Stomach (tissue), 4 donors: Measurements from ENCODE around the gene L3MBTL4.

ENCODE experiments used
- CTCF ChIP-seq, 7 experiments: fragments of 450-650 bp in 4 of 7; fragments of 200-600 bp in 3 of 7; sonication (generic) in 3 of 7; IDR thresholded peaks; one replicate each; pipeline ENCODE4 v1.5.1; 2016 to 2019; ENCODE audit warnings: antibody characterized with exemption in 7 of 7, control low read depth in 2 of 7, mild to moderate bottlenecking in 1 of 7
- EP300 ChIP-seq: sonication (generic); formaldehyde crosslinking; IDR thresholded peaks from one replicate; pipeline ENCODE4 v1.6.1; 2017; ENCODE audit warnings: antibody characterized with exemption

- TF ChIP-seq CTCF (IDR thresholded peaks at IDR 0.05) (no peak), EP300 (no peak)
Measured at GRCh38 chr18:6352275-6352674, 62.4 kb downstream of the L3MBTL4 start.
